Regular cardiac myocyte (primary cell): ENCODE measurements around the gene LHFPL3. TPM values are rescaled to one million over a fixed set of nuclear protein-coding genes. Genes with fewer than 3 reads are reported as not detected.

Experiments
- total RNA-seq: library from RNA; depleted of rRNA; stranded (reverse); fragments of >200 nt; gene quantifications from 2 replicates; pipeline ENCODE4 v1.2.3, GENCODE V29; 2014

LHFPL3 gene
- not detected in 2 replicates for total RNA-seq

GRCh38 chr7:104328296-104328969 is at the start of gene LHFPL3:
Gene LHFPL3, plus strand, starts transcription at chr7:104328603.

Other genes with a start within 250 kb of the LHFPL3 start
- 25.9 and 32.2 TPM in 2 replicates for gene ORC5, start 120.6 kb upstream of the LHFPL3 start, total RNA-seq